ENCODE data around the gene FTMT.

DNA sequence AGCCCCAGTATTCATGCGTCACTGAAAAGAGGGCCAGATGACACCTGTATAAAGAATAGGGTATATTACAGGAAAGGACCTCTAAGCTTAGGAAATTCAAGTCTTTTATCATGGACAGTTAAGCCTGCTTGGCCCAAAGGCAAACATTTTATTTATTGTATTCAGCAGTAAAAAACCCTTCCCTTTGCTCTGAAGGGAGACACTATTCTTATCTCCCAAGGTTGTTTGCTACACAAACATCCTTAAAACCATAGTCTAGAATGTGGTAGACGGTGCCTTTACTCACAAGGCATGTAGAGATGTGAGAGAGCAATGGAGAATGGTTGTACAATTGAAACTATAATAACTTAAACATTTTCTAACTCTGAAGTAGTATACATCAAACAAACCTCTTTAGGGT lies 33.9 kb downstream of the FTMT start:
- TF ChIP-seq, protein P1, sequence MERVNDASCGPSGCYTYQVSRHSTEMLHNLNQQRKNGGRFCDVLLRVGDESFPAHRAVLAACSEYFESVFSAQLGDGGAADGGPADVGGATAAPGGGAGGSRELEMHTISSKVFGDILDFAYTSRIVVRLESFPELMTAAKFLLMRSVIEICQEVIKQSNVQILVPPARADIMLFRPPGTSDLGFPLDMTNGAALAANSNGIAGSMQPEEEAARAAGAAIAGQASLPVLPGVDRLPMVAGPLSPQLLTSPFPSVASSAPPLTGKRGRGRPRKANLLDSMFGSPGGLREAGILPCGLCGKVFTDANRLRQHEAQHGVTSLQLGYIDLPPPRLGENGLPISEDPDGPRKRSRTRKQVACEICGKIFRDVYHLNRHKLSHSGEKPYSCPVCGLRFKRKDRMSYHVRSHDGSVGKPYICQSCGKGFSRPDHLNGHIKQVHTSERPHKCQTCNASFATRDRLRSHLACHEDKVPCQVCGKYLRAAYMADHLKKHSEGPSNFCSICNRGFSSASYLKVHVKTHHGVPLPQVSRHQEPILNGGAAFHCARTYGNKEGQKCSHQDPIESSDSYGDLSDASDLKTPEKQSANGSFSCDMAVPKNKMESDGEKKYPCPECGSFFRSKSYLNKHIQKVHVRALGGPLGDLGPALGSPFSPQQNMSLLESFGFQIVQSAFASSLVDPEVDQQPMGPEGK (CRISPR knock-in tag; IDR thresholded peaks at IDR 0.05; ENCODE audit: borderline replicate concordance): no peak
- no peak for TF ChIP-seq ZFP3 (CRISPR knock-in tag; IDR thresholded peaks at IDR 0.05)
